Fibroblast of skin of abdomen (primary cell): ENCODE results near the gene SFMBT2. TPM values are rescaled to one million over a fixed set of nuclear protein-coding genes. Genes with fewer than 3 reads are reported as not detected.

Experiments
- DNase-seq: peaks from one replicate; pipeline ENCODE4 v3.0.0-alpha.2; 2013
- polyA plus RNA-seq, 2 experiments: library from polyadenylated mRNA; unstranded; fragments of 120-200 nt; gene quantifications; one replicate each; pipeline ENCODE4 v1.2.1, GENCODE V29; 2013; ENCODE audit not compliant: insufficient read length in 2 of 2

The SFMBT2 gene
- polyA plus RNA-seq (2013, experiment 1 of 2; ENCODE audit: insufficient read length) = 0.71 TPM
- polyA plus RNA-seq (2013, experiment 2 of 2; ENCODE audit: insufficient read length) = 0.53 TPM

DNA sequence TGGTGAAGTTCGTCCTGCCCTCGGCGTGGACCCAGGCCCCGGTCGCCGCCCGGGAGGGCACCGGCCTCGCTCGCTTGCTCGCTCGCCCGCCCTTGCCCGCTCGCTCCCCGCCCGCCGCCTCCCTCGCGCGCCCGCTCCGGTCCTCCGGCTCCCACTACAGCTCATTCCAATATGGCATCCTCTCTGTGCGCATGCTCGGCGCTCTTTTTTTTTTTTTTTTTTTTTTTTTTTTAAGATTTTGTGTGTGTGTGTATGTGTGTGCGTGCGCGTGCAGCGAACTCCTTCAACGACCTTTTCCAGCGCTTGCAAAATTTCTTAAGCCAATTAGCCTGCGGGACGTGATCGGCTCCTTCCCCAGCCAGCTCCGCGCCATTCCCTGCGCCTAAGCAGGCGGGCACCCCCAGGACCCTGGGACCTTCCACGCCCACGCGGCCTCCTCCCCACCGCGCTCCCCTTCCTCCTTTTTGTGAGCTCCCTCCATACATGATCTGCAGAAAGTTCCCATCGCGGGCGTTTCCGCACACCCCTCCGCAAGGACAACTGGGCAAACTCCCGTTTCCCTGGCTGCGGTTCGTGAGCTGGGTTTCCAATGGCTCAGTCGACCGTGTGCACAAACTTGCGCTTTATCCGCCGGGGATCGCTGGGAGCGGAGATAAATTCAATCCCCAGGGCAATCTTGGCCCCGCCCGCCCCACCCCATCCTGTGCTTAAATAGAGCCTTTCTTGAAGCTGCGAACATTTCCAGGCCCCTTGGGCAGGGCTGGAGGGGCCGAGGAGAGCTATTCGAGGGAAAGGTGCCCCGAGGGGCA, at the start of gene SFMBT2:
Gene SFMBT2 (minus strand): TSS at position 173 of the 809 bp plus-strand sequence. CDS start 29,136 bp downstream, outside the sequence.
- peak; percentile 67 for DNase-seq

GRCh38 chr10:7460006-7460405, 49.2 kb upstream of the SFMBT2 start:
- no peak for DNase-seq

GRCh38 chr10:7458556-7458955, 47.7 kb upstream of the SFMBT2 start:
- peak; percentile 57 for DNase-seq

DNA sequence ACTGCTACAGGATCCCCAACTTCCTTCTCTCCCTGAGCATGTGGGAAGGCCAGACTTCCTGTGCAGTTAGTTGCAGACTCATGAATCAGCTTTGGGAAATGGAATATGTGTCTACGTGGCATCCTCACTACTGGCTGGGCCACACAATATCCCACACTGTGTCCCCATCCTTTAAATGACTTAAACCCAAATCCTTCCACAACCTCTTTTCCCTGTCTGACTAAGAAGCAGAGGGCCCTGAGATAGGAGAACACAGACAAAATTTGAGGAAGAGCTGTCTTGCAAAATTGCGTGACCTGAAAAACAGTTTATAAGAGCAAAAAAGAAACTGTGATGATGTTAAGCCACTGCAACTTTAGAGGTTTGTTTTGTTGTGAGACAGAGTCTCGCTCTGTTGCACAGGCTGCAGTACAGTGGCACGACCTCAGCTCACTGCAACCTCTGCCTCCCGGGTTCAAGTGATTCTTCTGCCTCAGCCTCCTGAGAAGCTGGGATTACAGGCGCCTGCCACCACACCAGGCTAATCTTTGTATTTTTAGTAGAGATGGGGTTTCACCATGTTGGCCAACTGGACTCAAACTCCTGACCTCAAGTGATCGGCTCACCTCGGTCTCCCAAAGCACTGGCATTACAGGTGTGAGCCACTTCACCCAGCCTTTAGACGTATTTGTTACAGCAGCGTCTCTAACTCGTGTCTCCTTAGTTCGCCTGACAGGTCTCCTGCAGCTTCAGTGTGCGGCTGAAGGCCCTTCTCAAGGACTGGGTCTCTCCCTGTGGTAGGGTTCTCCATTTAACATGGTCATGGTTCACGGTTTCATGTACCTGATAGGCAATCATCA, 46.9 kb upstream of the SFMBT2 start:
- peak; percentile 34 for DNase-seq

DNA sequence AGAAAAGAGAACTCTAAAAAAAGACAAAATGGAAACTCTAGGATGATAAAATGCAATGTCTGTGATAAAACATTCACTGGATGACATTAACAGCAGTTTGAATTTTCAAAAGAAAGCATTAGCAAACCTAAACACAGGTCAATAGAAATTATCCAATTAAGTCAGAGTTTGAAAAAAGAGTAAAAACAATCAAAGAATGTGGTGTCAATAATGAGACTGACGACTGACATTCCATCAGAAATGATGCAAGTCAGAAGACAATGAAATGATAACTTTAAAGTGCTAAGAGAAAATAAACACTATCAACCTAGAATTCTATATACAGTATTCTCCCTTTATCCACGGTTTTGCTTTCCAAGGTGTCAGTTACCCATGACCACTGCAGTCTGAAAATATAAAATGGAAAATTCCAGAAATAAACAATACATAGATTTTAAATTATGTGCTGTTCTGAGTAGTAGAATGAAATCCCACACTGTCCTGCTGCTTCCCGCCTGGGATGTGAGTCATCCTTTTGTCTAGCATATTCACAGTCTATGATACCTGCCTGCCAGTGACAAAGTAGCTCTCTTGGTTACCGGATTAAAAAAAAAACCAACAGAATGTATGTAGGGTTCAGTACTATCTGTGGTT, 38.3 kb upstream of the SFMBT2 start:
- no peak for DNase-seq

DNA sequence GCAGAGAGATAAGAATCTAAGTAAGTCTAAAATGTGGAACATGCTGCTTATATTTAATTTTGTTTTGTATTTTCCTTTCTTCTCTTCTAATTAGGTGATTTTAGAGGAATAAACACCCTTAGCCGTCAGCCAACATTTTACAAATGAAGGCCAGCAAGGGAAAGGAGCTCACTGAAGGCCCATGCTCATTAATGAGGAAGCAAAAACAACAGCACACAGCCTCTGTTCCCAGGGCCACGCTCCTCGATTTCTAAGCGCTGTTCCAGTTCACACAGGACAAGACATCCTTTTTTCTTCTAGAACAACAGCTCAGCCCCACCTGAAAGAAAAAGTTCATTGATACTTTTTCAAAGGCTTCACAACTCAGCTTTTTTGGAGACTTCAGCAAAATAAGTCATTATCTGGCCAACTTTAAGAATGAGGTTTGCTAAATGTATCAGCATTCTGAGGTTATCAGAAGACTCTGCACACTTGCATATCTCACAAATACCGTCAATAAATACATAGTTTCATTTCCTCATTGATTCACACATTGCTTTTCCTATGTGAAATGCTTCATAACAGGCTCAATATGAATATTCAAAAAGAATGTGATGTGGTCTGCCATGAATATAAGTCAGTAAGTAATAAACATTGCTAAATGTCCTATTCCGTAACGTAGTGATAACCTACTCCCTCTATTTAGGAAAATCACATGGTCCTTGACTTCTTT, 34.8 kb upstream of the SFMBT2 start:
- DNase-seq = no peak

GRCh38 chr10:7444551-7445121, 33.8 kb upstream of the SFMBT2 start:
- no peak for DNase-seq

- no peak for DNase-seq
Observed at GRCh38 chr10:7443036-7443435, 32.2 kb upstream of the SFMBT2 start.

DNA sequence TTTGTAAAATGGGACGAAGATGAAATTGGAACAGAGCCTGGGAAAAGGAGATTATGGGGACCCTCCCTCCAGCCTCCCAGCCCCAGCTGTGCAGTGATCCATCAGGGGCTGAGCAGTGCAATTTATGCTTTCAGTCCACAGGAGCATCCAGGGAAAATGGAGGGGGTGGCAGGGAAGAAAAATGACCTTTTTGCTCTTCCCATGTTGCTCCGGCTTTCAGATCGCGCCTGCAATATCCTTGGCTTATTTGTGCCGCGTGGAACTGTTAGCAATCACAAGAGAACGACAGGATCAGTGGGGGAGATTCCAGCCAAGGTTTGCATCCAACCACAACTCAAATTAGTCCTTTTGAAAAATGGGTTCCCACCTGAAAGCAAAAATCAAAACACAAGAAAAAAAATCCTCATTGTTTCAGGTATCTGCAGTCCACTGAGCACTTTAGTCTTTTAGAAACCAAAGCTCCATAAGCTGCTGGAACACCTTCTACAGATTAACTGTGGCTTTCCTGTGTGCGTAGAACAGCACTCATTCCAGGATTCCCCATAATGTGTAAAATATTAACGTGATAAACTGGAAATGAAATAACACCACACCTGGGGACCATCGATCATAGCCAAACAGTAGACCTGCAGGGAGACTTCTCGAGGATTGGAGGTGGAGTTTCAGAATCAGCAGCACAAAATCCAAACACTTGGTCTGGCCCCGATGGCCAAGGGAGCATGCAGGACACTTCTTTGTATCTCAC, 30.7 kb upstream of the SFMBT2 start:
- no peak for DNase-seq

- no peak for DNase-seq
Observed at GRCh38 chr10:7439696-7440095, 28.9 kb upstream of the SFMBT2 start.

DNA sequence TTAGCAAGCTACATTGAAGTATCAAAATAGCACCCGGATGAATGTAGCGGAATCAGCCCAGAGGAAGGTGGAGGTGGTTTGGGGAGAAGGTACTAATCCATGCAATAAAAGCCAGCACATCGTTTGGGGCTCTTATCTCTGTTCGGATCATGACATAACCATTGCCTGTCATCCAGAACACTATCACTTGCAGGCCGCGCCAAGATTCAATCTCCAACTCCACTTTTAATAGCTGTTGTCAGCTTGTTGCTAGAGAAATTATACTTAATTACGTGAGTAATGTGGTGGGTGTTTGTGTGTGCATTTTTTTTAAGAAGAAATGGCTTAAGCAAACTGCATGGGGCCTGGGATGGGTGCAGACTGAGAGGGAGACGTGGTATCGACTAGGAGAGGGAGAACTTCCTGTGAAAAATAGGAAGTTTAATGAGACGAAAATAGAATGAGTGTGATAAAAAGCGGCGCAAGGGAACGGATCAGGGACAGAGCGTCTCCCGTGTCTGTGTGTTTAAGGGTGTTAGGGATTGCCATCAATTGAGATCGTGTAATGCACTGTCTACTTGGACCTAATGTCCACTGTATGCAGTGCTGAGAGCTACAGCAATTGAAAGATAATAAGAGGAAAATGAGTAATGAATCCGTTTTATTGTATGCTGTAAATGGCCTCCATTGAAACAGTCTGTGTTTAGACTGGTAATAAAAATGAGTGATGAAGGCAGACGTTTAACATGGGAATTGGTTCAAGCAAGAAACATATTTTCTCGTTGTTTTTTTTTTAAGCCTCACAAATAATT, 27.6 kb upstream of the SFMBT2 start:
- DNase-seq = no peak

- DNase-seq = peak; percentile 58
Observed at GRCh38 chr10:7436490-7437100, 25.8 kb upstream of the SFMBT2 start.

DNA sequence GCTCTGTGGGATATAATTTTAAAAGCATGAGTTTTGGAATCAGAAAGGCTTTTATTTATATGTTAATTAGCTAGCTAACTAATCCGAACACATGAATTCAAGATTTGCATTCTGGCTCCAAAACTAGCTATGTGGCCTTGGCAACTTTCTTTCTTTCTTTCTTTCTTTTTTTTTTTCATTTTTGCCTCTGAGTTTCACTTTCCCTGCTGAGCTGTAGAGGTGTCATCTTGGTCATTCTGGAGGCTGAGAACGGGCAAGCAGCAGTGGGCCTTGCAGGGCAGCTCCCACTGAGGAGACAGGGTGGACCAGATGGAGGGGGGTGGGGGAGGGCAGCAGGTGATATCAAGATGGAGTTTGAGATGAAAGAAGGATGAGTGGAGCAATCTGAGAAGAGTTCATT, 24.8 kb upstream of the SFMBT2 start:
- no peak for DNase-seq

DNA sequence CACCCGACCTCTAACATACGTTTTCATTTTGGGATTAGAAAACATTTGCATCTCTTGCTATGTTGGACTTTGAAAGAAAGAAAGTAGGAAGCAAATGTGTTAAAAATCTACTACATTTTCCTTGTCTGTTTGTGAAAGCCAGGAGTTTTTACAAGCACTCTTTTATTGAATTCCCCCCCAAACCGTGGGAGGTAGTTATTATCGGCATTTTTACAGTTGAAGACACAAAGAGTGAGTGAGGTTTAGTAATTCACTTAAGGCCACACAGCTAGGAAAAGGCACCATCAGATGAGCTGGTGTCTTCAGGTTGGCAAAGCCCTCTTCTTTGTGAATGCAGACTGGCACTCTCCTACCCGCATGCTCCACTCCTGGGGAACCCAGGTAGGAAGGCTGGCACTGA, 23.5 kb upstream of the SFMBT2 start:
- DNase-seq = no peak

- DNase-seq = no peak
Observed at GRCh38 chr10:7433861-7434260, 23.0 kb upstream of the SFMBT2 start.

DNA sequence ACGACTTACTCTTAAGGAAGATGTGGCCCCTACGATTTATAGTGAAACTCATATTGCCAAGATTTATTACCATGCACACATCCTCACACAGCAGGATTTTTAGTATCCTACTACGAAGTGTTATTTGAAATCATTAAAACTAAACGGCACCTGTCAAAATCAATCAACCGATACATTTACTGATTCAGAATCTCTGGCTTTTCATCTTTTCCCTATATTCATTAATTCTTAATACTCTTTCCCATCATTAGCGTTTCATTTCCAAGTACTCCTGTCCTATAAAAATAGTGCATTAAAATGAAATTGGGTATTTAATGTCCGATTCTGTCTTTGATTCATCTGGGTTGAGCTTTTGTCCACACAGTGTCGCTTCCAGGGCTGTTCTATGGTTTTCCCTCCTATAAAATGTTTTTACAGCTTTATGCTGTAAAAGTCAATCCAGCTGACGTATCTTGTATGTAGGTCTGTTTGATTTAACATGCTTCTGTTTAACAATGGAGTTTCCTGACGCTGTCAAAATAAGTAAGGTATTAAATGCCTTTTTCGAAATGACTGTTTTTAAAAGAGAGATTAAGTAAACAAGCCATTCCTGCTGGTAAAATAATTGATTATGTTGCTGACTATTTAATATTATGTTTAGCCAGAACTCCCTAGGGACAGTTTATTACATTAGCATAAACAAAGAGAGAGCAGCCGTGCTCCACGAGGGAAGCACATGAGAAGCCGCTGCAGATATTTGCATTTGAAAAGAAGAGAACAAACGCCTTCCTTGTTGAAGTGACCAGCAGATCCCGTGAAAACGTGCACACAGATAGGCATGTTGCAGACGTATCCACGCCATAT, 22.3 kb upstream of the SFMBT2 start:
- DNase-seq = no peak

GRCh38 chr10:7428673-7429350, 18.0 kb upstream of the SFMBT2 start:
- DNase-seq = no peak

DNA sequence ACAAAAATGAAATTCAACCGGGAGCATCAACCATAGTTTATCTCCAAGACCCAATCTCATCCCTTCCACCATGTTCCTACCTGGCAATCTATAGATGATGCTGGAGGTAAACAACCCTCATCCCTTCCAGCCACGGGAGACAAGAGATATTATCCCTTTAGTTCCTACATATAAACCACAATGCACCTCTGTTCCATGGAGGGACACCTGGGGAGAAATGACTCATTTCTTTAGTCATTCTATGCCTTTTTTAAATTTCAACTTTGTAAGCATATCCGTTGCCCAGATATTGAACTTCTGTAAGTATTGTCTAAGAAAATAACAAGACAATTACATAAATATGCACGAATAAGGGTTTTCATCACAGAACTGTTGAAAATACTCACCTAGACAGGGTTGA, 15.5 kb upstream of the SFMBT2 start:
- DNase-seq = no peak
